AG04450 (cell line): ENCODE results near the gene GSG1L. TPM values are rescaled to one million over a fixed set of nuclear protein-coding genes. Genes with fewer than 3 reads are reported as not detected.

Experiments
- CTCF ChIA-PET: fragments of 300-600, 350-600 bp; formaldehyde crosslinking; extraction: SDS; loops from one replicate; lab custom pipeline; 2022; ENCODE audit warnings: antibody characterized with exemption, inconsistent platforms; lab: Charles Lee
- POLR2A ChIA-PET: fragments of 350-600 bp; formaldehyde crosslinking; extraction: SDS; loops from one replicate; lab custom pipeline; 2021; ENCODE audit warnings: antibody characterized with exemption, inconsistent platforms; lab: Yijun Ruan, JAX
- DNase-seq: peaks from one replicate; pipeline ENCODE4 v3.0.0-alpha.2; 2011; ENCODE audit warnings: low read depth, low spot score
- H3K27ac ChIP-seq: one replicate; pipeline ENCODE4 v1.5.1; 2012; ENCODE audit warnings: low read depth, low read length, control low read depth
- H3K27me3 ChIP-seq: one replicate; pipeline ENCODE4 v1.6.0; 2012; ENCODE audit warnings: low read length; ENCODE audit not compliant: control insufficient read depth, insufficient read depth
- H3K4me3 ChIP-seq: 2 replicates; pipeline ENCODE4 v1.5.1; 2011; ENCODE audit warnings: mild to moderate bottlenecking, low read depth, low read length, control low read depth
- H3K9me3 ChIP-seq: 2 replicates; pipeline ENCODE4 v1.5.1; 2012; ENCODE audit warnings: low read length; ENCODE audit not compliant: control insufficient read depth, insufficient read depth
- CTCF ChIP-seq: IDR thresholded peaks from 2 replicates; pipeline ENCODE4 v1.5.1; 2011; ENCODE audit warnings: low read depth, low read length, control low read depth, inconsistent platforms
- polyA plus RNA-seq: library from polyadenylated mRNA; depleted of rRNA; stranded (reverse); fragments of >200 nt; gene quantifications from 2 replicates; pipeline ENCODE4 v1.2.3, GENCODE V29; 2011

The GSG1L gene
- polyA plus RNA-seq, 1 experiment: not detected

- no peak for DNase-seq
- CTCF ChIA-PET: no interaction called here
Observed at GRCh38 chr16:27929818-27930217, 133.7 kb downstream of the GSG1L start.

GRCh38 chr16:27928542-27928941 lies 135.0 kb downstream of the GSG1L start:
- ChIA-PET CTCF (no interaction called here), POLR2A (no interaction called here)
- Histone ChIP-seq H3K27me3 (no peaks in the 10 kb centered on the region), H3K27ac (no peak overlapping the region), H3K4me3 (no peak overlapping the region), H3K9me3 (no peaks in the 10 kb centered on the region; the same call in 1 of the 2 replicates)
- TF ChIP-seq CTCF: no peak
- no peak for DNase-seq

More at GRCh38 chr16:27929818-27930217, 133.7 kb downstream of the GSG1L start:
- no peak overlapping the region for H3K4me3 ChIP-seq
- H3K27ac ChIP-seq: no peak overlapping the region
- POLR2A ChIA-PET: no interaction called here
- no peak for TF ChIP-seq CTCF
- H3K9me3 ChIP-seq: no peaks in the 10 kb centered on the region; the same call in 1 of the 2 replicates
- no peaks in the 10 kb centered on the region for H3K27me3 ChIP-seq

GRCh38 chr16:27927266-27927901 lies 136.1 kb downstream of the GSG1L start:
- Histone ChIP-seq H3K4me3 (no peak overlapping the region), H3K27me3 (no peaks in the 10 kb centered on the region), H3K27ac (no peak overlapping the region), H3K9me3 (no peaks in the 10 kb centered on the region; the same call in 1 of the 2 replicates)
- DNase-seq: no peak
- no peak for TF ChIP-seq CTCF
- ChIA-PET POLR2A (no interaction called here), CTCF (no interaction called here)

- Histone ChIP-seq H3K27me3 (peaks cover under 1% of the 10 kb centered on the region), H3K4me3 (no peak overlapping the region), H3K27ac (no peak overlapping the region), H3K9me3 (no peaks in the 10 kb centered on the region)
- CTCF ChIA-PET: no interaction called here
- no peak for DNase-seq
- TF ChIP-seq CTCF: no peak
- POLR2A ChIA-PET: no interaction called here
Observed at GRCh38 chr16:27925612-27926011, 137.9 kb downstream of the GSG1L start.

- no peak overlapping the region for H3K4me3 ChIP-seq
- H3K9me3 ChIP-seq: no peaks in the 10 kb centered on the region
- H3K27ac ChIP-seq: no peak overlapping the region
- no peak for DNase-seq
- ChIA-PET POLR2A (no interaction called here), CTCF (no interaction called here)
- peaks cover 2% of the 10 kb centered on the region for H3K27me3 ChIP-seq
- TF ChIP-seq CTCF: no peak
Observed at GRCh38 chr16:27924411-27925118, 138.9 kb downstream of the GSG1L start.
